ENCODE measurements around the gene BTBD9. TPM values are rescaled to one million over a fixed set of nuclear protein-coding genes. Genes with fewer than 3 reads are reported as not detected.

BTBD9 gene
- total and polyA plus RNA-seq, 4 experiments from 2014 or later = 5.2 to 40.4 (median 32.3) TPM

DNA sequence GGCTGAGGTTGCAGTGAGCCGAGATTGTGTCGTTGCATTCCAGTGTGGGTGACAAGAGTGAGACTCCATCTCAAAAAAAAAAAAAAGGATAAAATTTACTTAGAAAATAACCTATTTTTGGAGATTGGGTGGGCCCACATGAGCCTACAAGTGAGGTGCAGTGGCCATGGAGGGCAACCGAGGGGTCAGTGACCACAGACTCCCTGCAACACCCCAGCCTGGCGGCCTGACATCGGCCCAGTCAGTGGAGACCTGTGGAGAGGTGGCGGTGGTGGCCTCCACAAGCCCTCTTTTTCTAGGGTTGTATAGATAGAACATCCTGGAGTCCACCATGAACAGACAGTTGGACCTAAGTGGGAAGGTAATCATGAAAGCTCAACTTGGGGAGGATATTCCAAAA is 52.7 kb downstream of the BTBD9 start:
- Mint-ChIP-seq H3K9me3 (no peaks in the 10 kb centered on the region), H3K27ac (peak overlapping the region in 1 of 7 donors; percentile 14), H3K4me3 (no peak overlapping the region), H3K36me3 (peaks cover 21 to 33% of the 10 kb centered on the region in 2 donors), H3K27me3 (no peaks in the 10 kb centered on the region), H3K4me1 (peaks cover 0 to 2% (median 0%) of the 10 kb centered on the region in 4 donors)
- Histone ChIP-seq H3K27me3 (ENCODE audit: insufficient read depth, low read length) (no peaks in the 10 kb centered on the region), H3K27ac (ENCODE audit: low read depth, low read length) (no peak overlapping the region), H3K4me1 (ENCODE audit: insufficient read depth, low read length) (no peaks in the 10 kb centered on the region), H3K36me3 (ENCODE audit: insufficient read depth, low read length) (no peaks in the 10 kb centered on the region), H3K9me3 (ENCODE audit: control insufficient read depth in 1 of 2, low read length in 2 of 2) (no peaks in the 10 kb centered on the region), H3K4me3 (ENCODE audit: low read length in 2 of 2) (no peak overlapping the region)
- no peak for DNase-seq
- intact Hi-C loops (cut with micrococcal nuclease) = no loop called here
- POLR2A ChIA-PET (ENCODE audit: partially characterized antibody) = interaction anchor here (0.7 kb wide), 1 partner anchor 52 kb away, joined by 4 read pairs; no protein-coding TSS in a partner anchor
- CTCF ChIA-PET (ENCODE audit: partially characterized antibody) = no interaction called here

DNA sequence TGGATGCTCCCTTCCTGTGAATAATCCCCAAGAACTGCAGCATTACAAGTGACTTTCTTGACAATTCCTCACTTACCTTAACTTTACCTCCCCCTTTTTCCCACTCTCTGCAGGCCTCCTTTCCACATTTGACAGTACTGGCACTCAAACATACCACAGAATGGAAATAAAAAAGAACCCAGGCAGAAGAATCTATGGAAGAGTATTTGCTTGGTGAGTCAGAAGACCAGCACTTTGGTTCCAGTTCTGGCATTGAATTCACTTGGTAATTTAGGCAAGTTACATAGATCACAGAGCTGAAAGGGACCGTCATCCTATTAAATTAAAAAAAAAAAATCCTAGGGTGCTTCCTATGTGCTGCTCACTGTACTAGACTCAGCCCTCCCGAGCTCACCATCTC is 55.0 kb downstream of the BTBD9 start:
- intact Hi-C loops (cut with micrococcal nuclease) = no loop called here
- DNase-seq = no peak
- peaks cover 31 to 45% of the 10 kb centered on the region in 2 donors for H3K36me3 Mint-ChIP-seq
- Histone ChIP-seq H3K9me3 (ENCODE audit: control insufficient read depth in 1 of 2, low read length in 2 of 2) (no peaks in the 10 kb centered on the region), H3K27ac (ENCODE audit: low read depth, low read length) (no peak overlapping the region), H3K4me1 (ENCODE audit: insufficient read depth, low read length) (no peaks in the 10 kb centered on the region), H3K27me3 (ENCODE audit: insufficient read depth, low read length) (no peaks in the 10 kb centered on the region), H3K4me3 (ENCODE audit: low read length in 2 of 2) (no peak overlapping the region), H3K36me3 (ENCODE audit: insufficient read depth, low read length) (no peaks in the 10 kb centered on the region)
- ChIA-PET POLR2A (ENCODE audit: partially characterized antibody) (no interaction called here), CTCF (ENCODE audit: partially characterized antibody) (no interaction called here)
- peaks cover 0 to 2% (median 0%) of the 10 kb centered on the region in 4 donors for H3K4me1 Mint-ChIP-seq
- no peak overlapping the region for H3K4me3 Mint-ChIP-seq
- H3K27ac Mint-ChIP-seq = peak overlapping the region in 2 of 7 donors; percentile 7 to 24
- no peaks in the 10 kb centered on the region for H3K27me3 Mint-ChIP-seq
- H3K9me3 Mint-ChIP-seq = no peaks in the 10 kb centered on the region

DNA sequence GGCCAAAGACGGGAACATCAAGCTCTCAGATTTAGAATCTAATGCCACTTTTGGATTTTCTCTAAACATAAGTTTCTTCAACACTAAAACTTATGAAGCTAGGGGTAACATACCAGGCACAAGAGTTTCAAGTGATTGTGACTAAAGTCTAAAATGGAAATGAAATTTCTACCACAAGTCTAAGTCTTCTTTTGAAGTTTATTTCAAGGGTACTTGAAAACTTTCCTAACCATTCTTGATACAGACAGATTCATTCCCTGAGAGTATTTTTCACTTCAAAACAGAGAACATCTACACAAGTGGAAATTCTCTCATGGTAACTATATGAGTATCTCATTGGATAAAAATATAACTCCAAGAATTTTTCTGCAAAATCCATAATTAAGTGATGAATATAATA is 56.2 kb downstream of the BTBD9 start:
- no peak for DNase-seq
- Histone ChIP-seq H3K9me3 (ENCODE audit: control insufficient read depth in 1 of 2, low read length in 2 of 2) (no peaks in the 10 kb centered on the region), H3K4me1 (ENCODE audit: insufficient read depth, low read length) (no peaks in the 10 kb centered on the region), H3K27ac (ENCODE audit: low read depth, low read length) (no peak overlapping the region), H3K27me3 (ENCODE audit: insufficient read depth, low read length) (no peaks in the 10 kb centered on the region), H3K4me3 (ENCODE audit: low read length in 2 of 2) (no peak overlapping the region), H3K36me3 (ENCODE audit: insufficient read depth, low read length) (no peaks in the 10 kb centered on the region)
- Mint-ChIP-seq H3K27me3 (no peaks in the 10 kb centered on the region), H3K9me3 (no peaks in the 10 kb centered on the region), H3K4me3 (no peak overlapping the region), H3K4me1 (peaks cover 0 to 2% (median 0%) of the 10 kb centered on the region in 4 donors), H3K27ac (no peak overlapping the region), H3K36me3 (peaks cover 32 to 48% of the 10 kb centered on the region in 2 donors)
- intact Hi-C loops (cut with micrococcal nuclease) = no loop called here
- ChIA-PET POLR2A (ENCODE audit: partially characterized antibody) (no interaction called here), CTCF (ENCODE audit: partially characterized antibody) (no interaction called here)

- Mint-ChIP-seq H3K36me3 (peaks cover 47 to 56% of the 10 kb centered on the region in 2 donors), H3K4me3 (no peak overlapping the region), H3K27me3 (no peaks in the 10 kb centered on the region), H3K4me1 (peaks cover 0 to 2% (median 0%) of the 10 kb centered on the region in 4 donors), H3K9me3 (no peaks in the 10 kb centered on the region), H3K27ac (no peak overlapping the region)
- Histone ChIP-seq H3K36me3 (ENCODE audit: insufficient read depth, low read length) (no peaks in the 10 kb centered on the region), H3K4me1 (ENCODE audit: insufficient read depth, low read length) (no peaks in the 10 kb centered on the region), H3K4me3 (ENCODE audit: low read length in 2 of 2) (no peak overlapping the region), H3K9me3 (ENCODE audit: control insufficient read depth in 1 of 2, low read length in 2 of 2) (no peaks in the 10 kb centered on the region), H3K27ac (ENCODE audit: low read depth, low read length) (no peak overlapping the region), H3K27me3 (ENCODE audit: insufficient read depth, low read length) (no peaks in the 10 kb centered on the region)
- ChIA-PET POLR2A (ENCODE audit: partially characterized antibody) (no interaction called here), CTCF (ENCODE audit: partially characterized antibody) (no interaction called here)
- no peak for DNase-seq
- intact Hi-C loops (cut with micrococcal nuclease) = no loop called here
Observed at GRCh38 chr6:38580030-38580429, 59.7 kb downstream of the BTBD9 start.

GRCh38 chr6:38579010-38579628 is 60.6 kb downstream of the BTBD9 start:
- intact Hi-C loops (cut with micrococcal nuclease) = no loop called here
- ChIA-PET POLR2A (ENCODE audit: partially characterized antibody) (no interaction called here), CTCF (ENCODE audit: partially characterized antibody) (no interaction called here)
- no peak overlapping the region for H3K4me3 ChIP-seq (ENCODE audit: low read length in 2 of 2)
- no peaks in the 10 kb centered on the region for H3K4me1 ChIP-seq (ENCODE audit: insufficient read depth, low read length)
- no peak for DNase-seq
- Mint-ChIP-seq H3K27me3 (no peaks in the 10 kb centered on the region), H3K4me3 (no peak overlapping the region), H3K36me3 (peaks cover 46 to 55% of the 10 kb centered on the region in 2 donors), H3K4me1 (peaks cover 0 to 2% (median 0%) of the 10 kb centered on the region in 4 donors), H3K27ac (no peak overlapping the region), H3K9me3 (no peaks in the 10 kb centered on the region)
- H3K27me3 ChIP-seq (ENCODE audit: insufficient read depth, low read length) = no peaks in the 10 kb centered on the region
- no peak overlapping the region for H3K27ac ChIP-seq (ENCODE audit: low read depth, low read length)
- no peaks in the 10 kb centered on the region for H3K36me3 ChIP-seq (ENCODE audit: insufficient read depth, low read length)
- no peaks in the 10 kb centered on the region for H3K9me3 ChIP-seq (ENCODE audit: control insufficient read depth in 1 of 2, low read length in 2 of 2)

DNA sequence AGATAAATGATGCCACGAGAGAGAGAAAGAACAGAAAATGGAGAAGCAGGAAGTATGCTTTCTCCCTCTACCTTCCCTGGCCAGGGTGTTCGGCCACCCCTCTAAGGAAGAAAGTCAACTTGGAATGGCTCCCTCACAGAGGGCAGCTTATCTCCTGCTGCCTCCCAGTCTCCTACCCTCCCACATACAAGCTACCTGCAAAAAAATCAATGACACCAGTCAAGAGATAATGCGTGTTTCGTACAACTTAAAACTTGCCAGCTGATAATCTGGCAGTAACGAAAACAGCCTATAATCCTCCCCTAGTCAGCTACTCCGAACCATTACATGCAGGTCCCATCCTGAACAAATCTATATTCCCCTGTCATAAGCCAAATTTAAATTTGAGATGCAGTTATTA is 61.7 kb downstream of the BTBD9 start:
- H3K9me3 Mint-ChIP-seq = peaks cover 0 to 1% (median 0%) of the 10 kb centered on the region in 8 donors

GRCh38 chr6:38577492-38577891 is 62.2 kb downstream of the BTBD9 start:
- Histone ChIP-seq H3K27ac (ENCODE audit: low read depth, low read length) (no peak overlapping the region), H3K36me3 (ENCODE audit: insufficient read depth, low read length) (no peaks in the 10 kb centered on the region), H3K9me3 (ENCODE audit: control insufficient read depth in 1 of 2, low read length in 2 of 2) (no peaks in the 10 kb centered on the region), H3K4me3 (ENCODE audit: low read length in 2 of 2) (no peak overlapping the region), H3K4me1 (ENCODE audit: insufficient read depth, low read length) (peaks cover 4% of the 10 kb centered on the region), H3K27me3 (ENCODE audit: insufficient read depth, low read length) (no peaks in the 10 kb centered on the region)
- peaks cover 44 to 53% of the 10 kb centered on the region in 2 donors for H3K36me3 Mint-ChIP-seq
- H3K27me3 Mint-ChIP-seq = no peaks in the 10 kb centered on the region
- H3K27ac Mint-ChIP-seq = peak overlapping the region in 1 of 7 donors; percentile 16
- intact Hi-C loops (cut with micrococcal nuclease) = no loop called here
- POLR2A ChIA-PET (ENCODE audit: partially characterized antibody) = no interaction called here
- DNase-seq = no peak
- CTCF ChIA-PET (ENCODE audit: partially characterized antibody) = no interaction called here
- no peak overlapping the region for H3K4me3 Mint-ChIP-seq
- peaks cover 0 to 1% (median 0%) of the 10 kb centered on the region in 8 donors for H3K9me3 Mint-ChIP-seq
- H3K4me1 Mint-ChIP-seq = peaks cover 3 to 6% (median 5%) of the 10 kb centered on the region in 4 donors

More for the DNA sequence above, 61.7 kb downstream of the BTBD9 start:
- Mint-ChIP-seq H3K4me1 (peaks cover 3 to 5% (median 5%) of the 10 kb centered on the region in 4 donors), H3K36me3 (peaks cover 50 to 53% of the 10 kb centered on the region in 2 donors), H3K27ac (peak overlapping the region in 1 of 7 donors; percentile 53), H3K27me3 (no peaks in the 10 kb centered on the region), H3K4me3 (no peak overlapping the region)
- no peak for DNase-seq
- Histone ChIP-seq H3K4me3 (ENCODE audit: low read length in 2 of 2) (no peak overlapping the region), H3K4me1 (ENCODE audit: insufficient read depth, low read length) (no peaks in the 10 kb centered on the region), H3K36me3 (ENCODE audit: insufficient read depth, low read length) (no peaks in the 10 kb centered on the region), H3K9me3 (ENCODE audit: control insufficient read depth in 1 of 2, low read length in 2 of 2) (no peaks in the 10 kb centered on the region), H3K27me3 (ENCODE audit: insufficient read depth, low read length) (no peaks in the 10 kb centered on the region), H3K27ac (ENCODE audit: low read depth, low read length) (no peak overlapping the region)
- POLR2A ChIA-PET (ENCODE audit: partially characterized antibody) = no interaction called here
- CTCF ChIA-PET (ENCODE audit: partially characterized antibody) = no interaction called here
- intact Hi-C loops (cut with micrococcal nuclease) = no loop called here

Data from CD4-positive, alpha-beta memory T cell (primary cell).